DND-41 (cell line): ENCODE measurements around the gene ACBD5.

Source experiments
- ATAC-seq: fragments of 200-7000 bp; cut with Tn5 transposase; 3 replicates; pipeline ENCODE4 v1.9.1; 2021; ENCODE audit warnings: low read depth; ENCODE audit not compliant: insufficient read depth
- DNase-seq: peaks from one replicate; pipeline ENCODE4 v3.0.0-alpha.2; 2020
- H2AFZ ChIP-seq: 2 replicates; pipeline ENCODE4 v1.6.0; 2012; ENCODE audit warnings: low read depth, low read length
- H3K27ac ChIP-seq: 2 replicates; pipeline ENCODE4 v1.5.1; 2012; ENCODE audit warnings: low read length, inconsistent platforms
- H3K27me3 ChIP-seq: fragments of 200-600 bp; sonication (generic); 2 replicates; pipeline ENCODE4 v1.6.0; 2012; ENCODE audit warnings: low read length, mild to moderate bottlenecking, inconsistent platforms; ENCODE audit not compliant: insufficient read depth, poor library complexity
- H3K36me3 ChIP-seq: 2 replicates; pipeline ENCODE4 v1.5.1; 2012; ENCODE audit warnings: low read length, inconsistent platforms; ENCODE audit not compliant: insufficient read depth
- H3K4me1 ChIP-seq: 2 replicates; pipeline ENCODE4 v1.5.1; 2012; ENCODE audit warnings: mild to moderate bottlenecking, low read length; ENCODE audit not compliant: insufficient read depth
- H3K4me2 ChIP-seq: 2 replicates; pipeline ENCODE4 v1.6.0; 2012; ENCODE audit warnings: mild to moderate bottlenecking, moderate library complexity, low read length, inconsistent platforms; ENCODE audit not compliant: insufficient read depth
- H3K4me3 ChIP-seq, 2 experiments: fragments of 200-600 bp in 1 of 2; shearing (Covaris generic) in 1 of 2; 2 replicates each; pipeline ENCODE4 v1.5.1; 2012 to 2016; ENCODE audit warnings: inconsistent platforms in 2 of 2, low read length in 2 of 2, mild to moderate bottlenecking in 2 of 2, low read depth in 1 of 2, moderate library complexity in 1 of 2
- H3K79me2 ChIP-seq: 2 replicates; pipeline ENCODE4 v1.6.0; 2012; ENCODE audit warnings: low read length, inconsistent platforms; ENCODE audit not compliant: insufficient read depth
- H3K9ac ChIP-seq: 2 replicates; pipeline ENCODE4 v1.6.0; 2012; ENCODE audit warnings: low read depth, mild to moderate bottlenecking, inconsistent platforms, low read length, moderate library complexity
- H3K9me3 ChIP-seq: 2 replicates; pipeline ENCODE4 v1.5.1; 2012; ENCODE audit warnings: low read length, moderate library complexity, mild to moderate bottlenecking, inconsistent platforms; ENCODE audit not compliant: insufficient read depth, severe bottlenecking
- H4K20me1 ChIP-seq: 2 replicates; pipeline ENCODE4 v1.6.0; 2012; ENCODE audit warnings: low read length; ENCODE audit not compliant: insufficient read depth
- CTCF ChIP-seq: IDR thresholded peaks from 2 replicates; pipeline ENCODE4 v1.5.1; 2012; ENCODE audit warnings: borderline replicate concordance, low read length, moderate library complexity, mild to moderate bottlenecking; ENCODE audit not compliant: poor library complexity, severe bottlenecking; ENCODE audit errors: extremely low read depth
- EZH2 ChIP-seq: IDR thresholded peaks from 3 replicates; pipeline ENCODE4 v1.6.1; 2012; ENCODE audit warnings: borderline replicate concordance, low read depth, mild to moderate bottlenecking, moderate library complexity, low read length, inconsistent platforms; ENCODE audit not compliant: severe bottlenecking

The ACBD5 gene

GRCh38 chr10:27253576-27253975 lies 13.0 kb upstream of the ACBD5 start:
- ATAC-seq, result no peak
- Histone ChIP-seq H3K9me3 (no peaks in the 10 kb centered on the region), H3K4me2 (no peak overlapping the region), H4K20me1 (no peaks in the 10 kb centered on the region), H3K27ac (no peak overlapping the region), H2AFZ (no peak overlapping the region), H3K36me3 (no peaks in the 10 kb centered on the region), H3K4me1 (peaks cover 5% of the 10 kb centered on the region), H3K79me2 (no peaks in the 10 kb centered on the region), H3K27me3 (no peaks in the 10 kb centered on the region), H3K9ac (no peak overlapping the region), H3K4me3 (no peak overlapping the region)
- DNase-seq, result no peak
- TF ChIP-seq EZH2 (no peak), CTCF (no peak)

DNA sequence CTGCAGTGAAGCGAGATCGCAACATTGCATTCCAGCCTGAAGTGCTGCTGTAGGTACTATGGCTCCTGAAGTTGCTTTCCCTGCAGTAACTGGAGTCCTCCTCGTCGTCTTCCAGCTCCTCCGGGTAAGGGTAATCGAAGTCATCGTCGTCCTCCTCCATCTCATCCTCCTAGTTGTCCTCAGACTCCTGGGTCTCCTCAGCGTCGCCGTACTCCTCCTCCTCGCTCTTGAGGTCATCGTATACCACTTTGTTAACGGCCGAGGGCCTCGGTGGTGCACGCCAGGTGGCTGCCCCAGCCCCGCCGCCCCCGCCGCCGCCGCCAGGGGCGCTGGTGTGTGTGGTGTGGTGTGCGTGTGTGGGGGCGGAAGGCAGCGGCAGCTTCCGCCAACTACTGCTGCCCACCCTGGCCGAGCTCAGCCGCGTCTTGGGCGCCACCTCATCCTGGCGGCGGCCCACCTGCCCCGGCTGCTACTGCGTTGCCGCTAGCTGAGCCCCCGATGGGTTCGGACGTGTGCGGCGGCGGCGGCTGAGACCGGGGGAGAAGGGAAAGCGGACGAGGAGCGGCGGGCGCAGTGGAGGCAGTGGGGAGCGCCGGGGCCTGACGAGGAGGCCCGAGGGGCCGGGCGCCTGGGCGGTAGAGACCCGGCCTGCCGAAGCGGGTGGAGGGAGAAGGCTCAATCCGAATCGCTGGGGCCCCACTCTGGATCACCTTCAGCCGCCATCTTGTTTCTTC lies 11.8 kb upstream of the ACBD5 start:
- H3K4me2 ChIP-seq, result no peak overlapping the region
- no peaks in the 10 kb centered on the region for H3K79me2 ChIP-seq
- no peak for ATAC-seq
- no peak for DNase-seq
- no peak overlapping the region for H3K27ac ChIP-seq
- no peak overlapping the region for H3K4me3 ChIP-seq
- no peaks in the 10 kb centered on the region for H4K20me1 ChIP-seq
- peaks cover 5% of the 10 kb centered on the region; the same call in 1 of the 2 replicates for H3K4me1 ChIP-seq
- H2AFZ ChIP-seq, result no peak overlapping the region
- H3K9ac ChIP-seq, result no peak overlapping the region
- H3K36me3 ChIP-seq, result no peaks in the 10 kb centered on the region
- H3K27me3 ChIP-seq, result no peaks in the 10 kb centered on the region
- H3K9me3 ChIP-seq, result no peaks in the 10 kb centered on the region
- TF ChIP-seq EZH2 (no peak), CTCF (no peak)

DNA sequence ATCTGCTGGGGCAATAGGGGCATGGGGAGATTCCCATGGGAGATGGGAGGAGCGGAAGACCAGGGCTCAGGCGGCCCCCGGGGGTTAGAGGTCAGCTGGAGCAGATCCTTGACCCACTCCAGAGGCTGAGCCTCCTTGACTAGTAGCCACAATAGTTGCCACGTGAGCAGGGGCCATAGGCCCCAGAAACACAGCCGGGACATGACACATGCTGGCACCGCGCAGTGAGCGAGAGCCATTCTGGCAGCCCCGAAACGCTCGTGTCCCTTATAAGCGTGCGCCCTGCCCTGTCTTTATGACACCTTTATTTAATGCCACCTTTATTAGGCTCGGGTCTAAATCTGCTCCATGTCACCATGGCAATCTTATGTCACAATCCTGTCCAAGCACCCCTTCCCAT lies 11.0 kb upstream of the ACBD5 start:
- ATAC-seq (no peak), DNase-seq (no peak)
- TF ChIP-seq EZH2 (no peak), CTCF (no peak)
- Histone ChIP-seq H4K20me1 (no peaks in the 10 kb centered on the region), H3K9ac (no peak overlapping the region), H2AFZ (no peak overlapping the region), H3K9me3 (no peaks in the 10 kb centered on the region), H3K4me1 (no peaks in the 10 kb centered on the region), H3K27me3 (no peaks in the 10 kb centered on the region), H3K79me2 (no peaks in the 10 kb centered on the region), H3K4me2 (no peak overlapping the region), H3K36me3 (no peaks in the 10 kb centered on the region), H3K27ac (no peak overlapping the region), H3K4me3 (no peak overlapping the region)
